ENCODE measurements around the gene HOXD10.

GRCh38 chr2:176124947-176125771, 8.6 kb downstream of the HOXD10 start:
- TF ChIP-seq EP300 (IDR thresholded peaks at IDR 0.05) (no peak), POLR2A (IDR thresholded peaks at IDR 0.05) (no peak)

Measured in ovary (tissue), 1 donor.